ENCODE results near the gene SEC14L2. TPM values are rescaled to one million over a fixed set of nuclear protein-coding genes. Genes with fewer than 3 reads are reported as not detected.

Gene SEC14L2
- total RNA-seq, result 7.8 and 8.1 TPM in 2 replicates

DNA sequence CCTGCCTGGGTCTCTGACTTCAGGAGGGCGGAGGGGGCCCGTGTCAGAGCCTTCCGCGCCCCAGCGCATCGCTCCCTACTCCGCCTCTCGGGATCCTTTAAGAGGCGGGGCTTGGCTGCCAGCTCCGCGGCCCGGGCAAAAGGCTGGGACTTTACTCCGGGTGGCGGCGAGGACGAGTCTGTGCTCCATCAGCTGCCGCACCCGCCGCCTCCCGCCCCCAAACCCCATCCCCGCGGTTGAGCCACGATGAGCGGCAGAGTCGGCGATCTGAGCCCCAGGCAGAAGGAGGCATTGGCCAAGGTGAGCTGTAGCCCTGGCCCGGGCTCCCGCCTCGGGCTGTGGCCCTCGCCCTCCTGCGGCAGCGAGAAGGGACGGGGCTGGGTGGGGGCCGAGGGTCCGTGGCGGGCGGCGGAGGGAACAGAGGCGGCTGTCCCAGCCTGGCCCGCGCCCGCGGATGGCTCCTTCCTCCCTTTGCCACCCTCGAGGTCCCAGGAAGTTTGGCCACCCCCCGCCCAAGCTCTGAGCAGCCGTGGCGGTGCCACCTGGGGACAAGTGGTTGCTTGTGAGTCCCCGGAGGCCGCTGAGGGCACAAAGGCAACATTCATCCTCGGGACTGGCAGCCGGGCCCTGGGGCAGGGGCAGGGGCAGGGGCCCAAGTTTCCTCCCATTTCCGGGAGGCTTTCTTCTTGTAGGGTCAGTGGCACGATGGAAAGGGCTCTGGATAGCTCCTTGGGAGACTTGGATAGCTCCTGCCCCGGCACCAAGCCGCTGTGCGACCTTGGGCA, at the start of gene SEC14L2:
TSS of gene SEC14L2 (plus strand) at position 148 of the 785 bp plus-strand sequence. CDS start at position 247, 99 bp downstream.
- peak; percentile 58 for DNase-seq (ENCODE audit: low read depth in 2 of 2)

- no peak for DNase-seq (ENCODE audit: low read depth in 2 of 2)
These were observed 49.4 kb upstream of the SEC14L2 start for GRCh38 chr22:30347255-30347892.

- DNase-seq (ENCODE audit: low read depth in 2 of 2), result no peak
These were observed 48.4 kb upstream of the SEC14L2 start for GRCh38 chr22:30348404-30348803.

- DNase-seq (ENCODE audit: low read depth in 2 of 2), result no peak
These were observed 48.0 kb upstream of the SEC14L2 start for GRCh38 chr22:30348809-30349208.

- no peak for DNase-seq (ENCODE audit: low read depth in 2 of 2)
These were observed 45.6 kb upstream of the SEC14L2 start for GRCh38 chr22:30351226-30351625.

GRCh38 chr22:30354644-30355043, 42.2 kb upstream of the SEC14L2 start:
- DNase-seq (ENCODE audit: low read depth in 2 of 2), result no peak

GRCh38 chr22:30356449-30357235, 40.2 kb upstream of the SEC14L2 start, which contains the start of the genes CCDC157 and SF3A1:
Gene CCDC157 (plus strand): TSS chr22:30357007. CDS start chr22:30366001, 8,994 bp downstream.
Gene SF3A1 (minus strand): TSS chr22:30356894. CDS start chr22:30356792, 102 bp downstream.
- DNase-seq (ENCODE audit: low read depth in 2 of 2), result peak; percentile 95

GRCh38 chr22:30357236-30357570, 39.6 kb upstream of the SEC14L2 start:
- no peak for DNase-seq (ENCODE audit: low read depth in 2 of 2)

- no peak for DNase-seq (ENCODE audit: low read depth in 2 of 2)
These were observed 39.1 kb upstream of the SEC14L2 start for GRCh38 chr22:30357650-30358215.

DNA sequence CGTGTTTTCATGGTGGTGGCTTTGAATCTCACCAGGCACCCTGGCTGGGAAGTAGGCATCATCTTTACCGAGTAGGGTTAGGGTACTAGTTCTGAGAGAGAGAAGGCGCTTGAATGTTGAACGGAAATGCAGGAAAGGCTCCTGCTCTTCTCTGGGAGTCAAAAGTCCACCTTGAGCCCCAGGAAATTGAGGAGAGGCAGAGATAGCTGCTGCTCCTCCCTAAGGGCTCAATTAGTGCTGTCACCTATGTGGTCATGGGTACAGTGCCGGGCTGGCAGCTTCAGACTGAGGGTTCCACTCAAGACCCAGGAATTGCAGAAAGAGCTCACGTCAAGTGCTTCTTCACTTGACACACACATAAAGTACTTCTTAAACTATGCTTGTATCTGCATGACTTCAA, 38.3 kb upstream of the SEC14L2 start:
- no peak for DNase-seq (ENCODE audit: low read depth in 2 of 2)

- DNase-seq (ENCODE audit: low read depth in 2 of 2), result no peak
These were observed 34.7 kb upstream of the SEC14L2 start for GRCh38 chr22:30361916-30362650.

DNA sequence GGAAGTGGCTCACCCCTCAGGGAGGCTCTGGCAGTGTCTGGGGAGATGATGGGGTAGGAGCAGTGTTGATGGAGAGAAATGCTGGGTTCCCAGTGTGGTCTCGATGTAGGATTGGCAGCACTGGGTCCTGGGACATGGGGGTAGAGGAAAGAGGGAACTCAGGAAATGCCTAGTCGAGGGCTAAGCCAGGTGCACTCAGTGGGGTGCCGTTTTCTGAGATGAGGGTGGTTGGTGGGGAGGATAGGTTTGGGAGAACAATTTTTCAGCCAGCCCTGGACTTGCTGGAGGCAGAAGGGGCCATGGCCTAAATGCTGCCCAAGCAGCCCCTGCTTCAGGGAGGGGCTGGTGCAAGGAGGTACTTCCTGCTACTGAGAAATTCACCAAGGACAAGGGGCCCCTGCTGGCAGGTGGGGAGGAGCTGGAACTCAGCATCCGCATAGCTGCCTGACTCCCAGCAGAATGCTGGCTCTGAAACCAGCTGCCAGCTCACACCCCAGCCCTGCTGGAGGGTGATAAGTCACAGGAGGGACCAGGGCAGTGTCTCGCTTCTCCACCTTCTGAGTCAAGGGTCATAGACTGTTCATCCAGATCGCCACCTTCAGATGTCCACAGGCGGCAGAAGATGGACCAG, 34.1 kb upstream of the SEC14L2 start:
- DNase-seq (ENCODE audit: low read depth in 2 of 2), result no peak

DNA sequence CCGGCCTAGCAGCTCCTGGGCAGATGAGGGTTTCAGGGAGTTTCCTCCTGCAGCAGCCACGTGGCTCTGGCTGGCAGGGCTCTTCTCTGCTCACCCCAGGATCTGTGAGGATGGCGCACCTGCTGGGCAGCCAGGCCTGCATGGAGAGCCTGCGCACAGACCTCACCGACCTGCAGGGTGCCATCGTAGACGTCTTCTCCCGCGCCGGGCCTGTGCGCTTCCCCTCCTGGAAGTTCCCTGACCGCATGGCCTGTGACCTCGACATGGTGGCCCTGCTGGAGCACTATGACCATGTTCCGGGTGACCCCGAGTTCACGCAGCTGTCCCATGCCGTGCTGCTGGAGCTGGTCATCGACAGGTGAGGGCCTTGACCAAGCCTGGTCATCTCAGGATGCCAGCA, 30.9 kb upstream of the SEC14L2 start:
- no peak for DNase-seq (ENCODE audit: low read depth in 2 of 2)

GRCh38 chr22:30368420-30368819, 28.4 kb upstream of the SEC14L2 start:
- DNase-seq (ENCODE audit: low read depth in 2 of 2), result no peak

GRCh38 chr22:30370641-30371230, 26.1 kb upstream of the SEC14L2 start:
- no peak for DNase-seq (ENCODE audit: low read depth in 2 of 2)

DNA sequence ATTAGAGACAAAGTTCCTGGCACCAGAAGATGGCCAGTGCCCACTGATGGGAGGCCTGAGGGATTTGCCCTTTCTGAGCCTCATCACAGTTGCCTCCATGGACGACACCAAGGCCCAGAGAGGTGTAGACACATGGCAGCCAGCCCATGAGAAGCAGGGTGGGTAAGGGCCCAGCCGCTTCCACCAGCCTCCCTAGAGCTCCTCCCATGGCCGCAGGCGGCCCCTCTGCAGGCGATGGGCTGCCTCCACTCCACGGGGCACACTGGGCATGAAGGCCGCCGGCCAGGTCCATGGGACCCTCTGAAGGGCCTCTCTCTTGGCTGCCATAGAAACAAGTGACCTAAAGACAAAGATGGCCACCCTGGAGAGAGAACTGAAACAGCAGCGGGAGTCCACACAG, 25.5 kb upstream of the SEC14L2 start:
- DNase-seq (ENCODE audit: low read depth in 2 of 2), result no peak

GRCh38 chr22:30371981-30372380, 24.8 kb upstream of the SEC14L2 start:
- DNase-seq (ENCODE audit: low read depth in 2 of 2), result no peak

- DNase-seq (ENCODE audit: low read depth in 2 of 2), result no peak
These were observed 23.9 kb upstream of the SEC14L2 start for GRCh38 chr22:30372915-30373314.

GRCh38 chr22:30373331-30374325, 23.2 kb upstream of the SEC14L2 start:
- no peak for DNase-seq (ENCODE audit: low read depth in 2 of 2)
